Mucosa of descending colon (tissue), 3 donors: ENCODE data around the gene MUC15. TPM values are rescaled to one million over a fixed set of nuclear protein-coding genes. Genes with fewer than 3 reads are reported as not detected.
"Not testable (repeated sequence)": the region's sequence is repeated elsewhere in the genome, so short reads cannot be mapped to it uniquely, and the experiment has no call there.

ENCODE experiments used
- ATAC-seq: fragments of 200-7000 bp; cut with Tn5 transposase; one replicate; pipeline ENCODE4 v1.9.1; 2020; ENCODE audit warnings: mild to moderate bottlenecking, moderate library complexity
- DNase-seq, 3 donors: peaks; one replicate each; pipeline ENCODE4 v3.0.0-alpha.2; 2020
- H3K36me3 ChIP-seq: fragments of 200-600 bp; one replicate; pipeline ENCODE4 v1.8.0; 2021; ENCODE audit warnings: low read depth, mild to moderate bottlenecking
- H3K4me1 ChIP-seq: fragments of 200-600 bp; one replicate; pipeline ENCODE4 v1.8.0; 2021; ENCODE audit warnings: low read depth, mild to moderate bottlenecking
- H3K4me3 ChIP-seq: fragments of 200-600 bp; one replicate; pipeline ENCODE4 v1.8.0; 2021; ENCODE audit warnings: mild to moderate bottlenecking
- H3K9me3 ChIP-seq: fragments of 200-600 bp; one replicate; pipeline ENCODE4 v1.8.0; 2021; ENCODE audit warnings: mild to moderate bottlenecking
- CTCF ChIP-seq: fragments of 200-600 bp; IDR thresholded peaks from one replicate; pipeline ENCODE4 v1.8.0; 2022; ENCODE audit warnings: antibody characterized with exemption, mild to moderate bottlenecking
- intact Hi-C, 2 donors: fragments of 100-400 bp; cut with DNase I in 1 of 2; cut with micrococcal nuclease in 1 of 2; formaldehyde crosslinking; loops; one replicate each; pipeline versions ENCODE4 v1.11.0 to v1.11.1; 2022; cut with DNase I, micrococcal nuclease
- total RNA-seq, 3 donors: library from RNA; stranded (reverse); fragmentation: NEBNext Ultra II Directional in 2 of 3; extraction: Animal tissue kit (Norgen Biotek cat#: 25700) in 2 of 3; gene quantifications; one replicate each; pipeline versions ENCODE4 v1.2.1 to v1.2.4, GENCODE V29; 2021 to 2023
- donor health status: DM: no; HTN: no; CAD: no; lungs with moderate emphysema.
- donor health status: DM: no; HTN: no; CAD: no.
- donor health status: DM: no; HTN: yes; CAD: no.

The MUC15 gene
- total RNA-seq, 3 donors from 2014 or later: not detected

- H3K4me1 ChIP-seq: no peaks in the 10 kb centered on the region
Observed at GRCh38 chr11:26608507-26609146, 36.6 kb upstream of the MUC15 start.

GRCh38 chr11:26607725-26608506 is 35.9 kb upstream of the MUC15 start:
- intact Hi-C loops: no loop called here
- no peak for ATAC-seq
- Histone ChIP-seq H3K36me3 (no peaks in the 10 kb centered on the region), H3K9me3 (no peaks in the 10 kb centered on the region), H3K4me3 (no peak overlapping the region), H3K4me1 (no peaks in the 10 kb centered on the region)
- TF ChIP-seq CTCF: no peak
- no peak for DNase-seq

More at GRCh38 chr11:26608507-26609146, 36.6 kb upstream of the MUC15 start:
- no peak for TF ChIP-seq CTCF
- DNase-seq: no peak
- Histone ChIP-seq H3K9me3 (no peaks in the 10 kb centered on the region), H3K4me3 (no peak overlapping the region), H3K36me3 (no peaks in the 10 kb centered on the region)
- no peak for ATAC-seq
- intact Hi-C loops: no loop called here

- H3K9me3 ChIP-seq: no peaks in the 10 kb centered on the region
- TF ChIP-seq CTCF: no peak
- ATAC-seq (no peak), DNase-seq (no peak)
- intact Hi-C loops: no loop called here
- H3K36me3 ChIP-seq: no peaks in the 10 kb centered on the region
- H3K4me1 ChIP-seq: no peaks in the 10 kb centered on the region
- no peak overlapping the region for H3K4me3 ChIP-seq
Observed at GRCh38 chr11:26599876-26600434, 27.9 kb upstream of the MUC15 start.

- no peak overlapping the region for H3K4me3 ChIP-seq
- H3K4me1 ChIP-seq: no peaks in the 10 kb centered on the region
- H3K36me3 ChIP-seq: no peaks in the 10 kb centered on the region
- TF ChIP-seq CTCF: no peak
- ATAC-seq (no peak), DNase-seq (no peak)
- no peaks in the 10 kb centered on the region for H3K9me3 ChIP-seq
- intact Hi-C loops: no loop called here
Observed at GRCh38 chr11:26599425-26599824, 27.4 kb upstream of the MUC15 start.

GRCh38 chr11:26597899-26598298 is 25.8 kb upstream of the MUC15 start:
- DNase-seq (no peak), ATAC-seq (no peak)
- H3K9me3 ChIP-seq: no peaks in the 10 kb centered on the region
- no peak overlapping the region for H3K4me3 ChIP-seq
- TF ChIP-seq CTCF: no peak
- no peaks in the 10 kb centered on the region for H3K36me3 ChIP-seq
- no peaks in the 10 kb centered on the region for H3K4me1 ChIP-seq
- intact Hi-C loops: no loop called here

GRCh38 chr11:26597049-26597689 is 25.1 kb upstream of the MUC15 start:
- intact Hi-C loops, H3K4me3 ChIP-seq, ATAC-seq, H3K9me3 ChIP-seq, H3K36me3 ChIP-seq, DNase-seq, H3K4me1 ChIP-seq: not testable (repeated sequence)

GRCh38 chr11:26595207-26595865 is 23.3 kb upstream of the MUC15 start:
- DNase-seq, ATAC-seq, H3K9me3 ChIP-seq, H3K36me3 ChIP-seq, H3K4me3 ChIP-seq, H3K4me1 ChIP-seq, intact Hi-C loops: not testable (repeated sequence)
